ENCODE results near the gene HOXB13.

The HOXB13 gene

GRCh38 chr17:48701864-48702532, 26.6 kb downstream of the HOXB13 start:
- no peak for DNase-seq
- Histone ChIP-seq H3K36me3 (replicated peaks; ENCODE audit: insufficient read depth, low read length) (no peaks in the 10 kb centered on the region), H2AFZ (ENCODE audit: low read length) (no peak overlapping the region), H3K4me3 (ENCODE audit: low read length) (no peak overlapping the region), H4K20me1 (ENCODE audit: insufficient read depth, low read length) (no peaks in the 10 kb centered on the region), H3K9me2 (replicated peaks; ENCODE audit: insufficient read depth, low read length) (no peaks in the 10 kb centered on the region), H3K79me2 (ENCODE audit: low read length) (no peaks in the 10 kb centered on the region), H3K9ac (ENCODE audit: low read length) (no peak overlapping the region), H3K27me3 (replicated peaks; ENCODE audit: insufficient read depth, low read length) (peaks cover 34% of the 10 kb centered on the region), H3K9me3 (replicated peaks; ENCODE audit: insufficient read depth, low read length) (no peaks in the 10 kb centered on the region), H3K27ac (ENCODE audit: low read length) (no peak overlapping the region), H3K4me1 (ENCODE audit: low read length) (no peaks in the 10 kb centered on the region), H3K4me2 (ENCODE audit: low read depth, low read length) (no peak overlapping the region), H3F3A (ENCODE audit: insufficient read depth, low read length) (no peaks in the 10 kb centered on the region)
- no peak for TF ChIP-seq EZH2phosphoT487 (IDR thresholded peaks at IDR 0.05; ENCODE audit: low read length)
- TF ChIP-seq EZH2 (optimal IDR thresholded peaks at IDR 0.05; ENCODE audit: low read depth, low read length), result no peak
- TF ChIP-seq CTCF (IDR thresholded peaks at IDR 0.05; ENCODE audit: low read length), result no peak

GRCh38 chr17:48693178-48693577, 35.4 kb downstream of the HOXB13 start:
- H3K9me3 ChIP-seq (replicated peaks; ENCODE audit: insufficient read depth, low read length), result no peaks in the 10 kb centered on the region
- TF ChIP-seq CTCF (IDR thresholded peaks at IDR 0.05; ENCODE audit: low read length) (no peak), EZH2 (optimal IDR thresholded peaks at IDR 0.05; ENCODE audit: low read depth, low read length) (no peak), EZH2phosphoT487 (IDR thresholded peaks at IDR 0.05; ENCODE audit: low read length) (no peak)

GRCh38 chr17:48692049-48692448, 36.5 kb downstream of the HOXB13 start:
- H3K4me3 ChIP-seq (ENCODE audit: low read length), result no peak overlapping the region
- no peaks in the 10 kb centered on the region for H3K36me3 ChIP-seq (replicated peaks; ENCODE audit: insufficient read depth, low read length)
- no peak overlapping the region for H3K27ac ChIP-seq (ENCODE audit: low read length)

More at GRCh38 chr17:48693178-48693577, 35.4 kb downstream of the HOXB13 start:
- Histone ChIP-seq H3K9me2 (replicated peaks; ENCODE audit: insufficient read depth, low read length) (no peaks in the 10 kb centered on the region), H3K4me3 (ENCODE audit: low read length) (no peak overlapping the region), H2AFZ (ENCODE audit: low read length) (no peak overlapping the region), H3K4me2 (ENCODE audit: low read depth, low read length) (no peak overlapping the region), H4K20me1 (ENCODE audit: insufficient read depth, low read length) (no peaks in the 10 kb centered on the region), H3F3A (ENCODE audit: insufficient read depth, low read length) (no peaks in the 10 kb centered on the region), H3K36me3 (replicated peaks; ENCODE audit: insufficient read depth, low read length) (no peaks in the 10 kb centered on the region), H3K9ac (ENCODE audit: low read length) (no peak overlapping the region), H3K27me3 (replicated peaks; ENCODE audit: insufficient read depth, low read length) (no peaks in the 10 kb centered on the region), H3K79me2 (ENCODE audit: low read length) (no peaks in the 10 kb centered on the region), H3K4me1 (ENCODE audit: low read length) (no peaks in the 10 kb centered on the region), H3K27ac (ENCODE audit: low read length) (no peak overlapping the region)
- no peak for DNase-seq

More at GRCh38 chr17:48692049-48692448, 36.5 kb downstream of the HOXB13 start:
- Histone ChIP-seq H3F3A (ENCODE audit: insufficient read depth, low read length) (no peaks in the 10 kb centered on the region), H2AFZ (ENCODE audit: low read length) (no peak overlapping the region), H3K9me3 (replicated peaks; ENCODE audit: insufficient read depth, low read length) (no peaks in the 10 kb centered on the region), H4K20me1 (ENCODE audit: insufficient read depth, low read length) (no peaks in the 10 kb centered on the region), H3K9ac (ENCODE audit: low read length) (no peak overlapping the region), H3K9me2 (replicated peaks; ENCODE audit: insufficient read depth, low read length) (no peaks in the 10 kb centered on the region), H3K4me1 (ENCODE audit: low read length) (no peaks in the 10 kb centered on the region), H3K79me2 (ENCODE audit: low read length) (no peaks in the 10 kb centered on the region), H3K4me2 (ENCODE audit: low read depth, low read length) (no peak overlapping the region), H3K27me3 (replicated peaks; ENCODE audit: insufficient read depth, low read length) (no peaks in the 10 kb centered on the region)
- no peak for TF ChIP-seq CTCF (IDR thresholded peaks at IDR 0.05; ENCODE audit: low read length)
- TF ChIP-seq EZH2phosphoT487 (IDR thresholded peaks at IDR 0.05; ENCODE audit: low read length), result no peak
- TF ChIP-seq EZH2 (optimal IDR thresholded peaks at IDR 0.05; ENCODE audit: low read depth, low read length), result no peak
- DNase-seq, result no peak

All from MM.1S (cell line).